Effector CD8-positive, alpha-beta T cell (primary cell): ENCODE measurements around the gene CFAP90.

Experiments
- DNase-seq: peaks from one replicate; lab custom pipeline; 2025; lab: John Stamatoyannopoulos, UW

CFAP90 gene

DNA sequence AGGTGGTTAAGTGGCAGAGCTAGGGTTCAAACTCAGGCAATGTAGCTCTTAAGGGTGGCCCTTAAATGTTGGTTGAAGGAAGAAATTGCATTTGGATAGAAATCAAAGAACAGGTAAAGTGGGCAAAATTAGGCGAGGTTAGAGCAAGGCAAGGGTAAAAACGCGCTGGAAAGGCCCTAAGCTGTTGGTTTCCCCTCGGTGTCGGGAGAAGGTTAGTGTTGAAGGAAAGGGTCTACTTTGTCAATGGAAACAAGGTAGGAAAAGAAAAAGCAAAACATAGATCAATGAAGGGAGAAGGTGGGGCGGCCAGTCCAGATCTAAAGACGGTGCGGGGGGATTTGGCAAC, 17.5 kb upstream of the CFAP90 start:
- DNase-seq: no peak

DNA sequence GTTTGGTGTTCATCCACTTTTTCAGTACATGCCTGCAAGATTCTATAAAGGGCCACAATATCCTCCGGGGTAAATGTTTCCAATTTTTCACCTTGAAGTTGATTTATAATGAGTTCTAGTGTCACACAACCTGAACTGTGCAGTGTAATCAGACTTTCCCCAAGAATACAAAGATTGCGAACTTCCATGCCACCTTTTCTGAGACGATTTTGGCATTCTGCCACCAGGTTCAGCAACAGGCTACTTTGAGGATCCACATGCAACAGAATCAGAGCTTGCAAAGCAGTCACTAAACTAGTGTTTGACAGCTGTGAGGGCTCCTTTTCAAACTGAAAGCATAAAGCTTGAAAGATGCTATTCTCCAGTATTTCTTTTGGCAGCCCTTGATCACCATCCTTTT, 16.3 kb upstream of the CFAP90 start:
- no peak for DNase-seq

DNA sequence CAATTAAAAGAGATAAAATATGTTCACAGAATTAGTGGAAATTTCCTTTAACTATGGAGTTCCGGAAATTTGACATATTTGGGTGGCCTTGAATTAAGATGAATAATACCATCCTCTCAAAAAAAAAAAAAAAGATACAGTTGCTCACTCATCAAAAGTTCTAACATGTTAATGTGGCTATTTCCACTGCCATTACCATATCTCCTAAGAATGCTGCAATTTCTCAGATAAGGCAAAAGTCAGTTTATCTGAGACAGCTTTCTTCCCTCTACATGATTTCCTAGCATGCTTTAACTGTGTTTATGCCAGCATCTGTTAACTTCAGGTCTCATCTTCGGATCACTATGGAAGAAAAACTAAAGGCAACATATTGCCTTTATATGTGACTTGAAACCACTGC, 15.3 kb upstream of the CFAP90 start:
- no peak for DNase-seq

DNA sequence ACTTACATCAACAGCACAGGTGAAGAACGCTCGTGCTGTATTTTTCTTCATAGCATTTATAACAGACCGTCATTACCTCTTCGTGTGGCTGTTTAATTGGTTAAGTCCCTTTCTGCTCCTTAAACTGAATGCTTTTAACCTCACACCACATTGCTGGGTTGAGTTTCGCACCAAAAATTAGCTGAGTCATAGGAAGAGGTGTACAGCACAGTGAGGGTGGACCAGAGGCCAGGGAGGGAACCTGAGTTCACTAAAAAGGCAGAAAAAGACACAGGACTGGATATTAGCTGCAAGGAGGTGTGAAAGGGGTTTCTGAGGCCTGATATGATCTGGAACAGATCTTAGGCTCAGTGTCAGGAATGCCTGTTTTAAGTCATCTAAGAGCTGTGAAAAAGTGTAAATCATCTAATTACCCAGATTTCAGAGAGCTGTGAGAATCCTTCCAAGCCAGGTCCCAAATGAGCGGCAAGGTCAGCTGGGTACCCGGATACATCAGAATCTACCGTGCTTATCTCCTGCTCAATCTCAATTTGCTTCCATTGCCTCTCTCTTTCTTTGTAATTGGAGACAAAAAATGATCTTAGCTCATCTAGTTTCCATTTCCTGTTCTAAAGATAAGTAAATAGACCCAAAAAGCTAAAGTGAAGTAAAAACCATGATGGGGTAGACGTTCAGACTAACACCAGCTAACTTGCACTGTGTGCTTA, 7.1 kb upstream of the CFAP90 start:
- DNase-seq: no peak

DNA sequence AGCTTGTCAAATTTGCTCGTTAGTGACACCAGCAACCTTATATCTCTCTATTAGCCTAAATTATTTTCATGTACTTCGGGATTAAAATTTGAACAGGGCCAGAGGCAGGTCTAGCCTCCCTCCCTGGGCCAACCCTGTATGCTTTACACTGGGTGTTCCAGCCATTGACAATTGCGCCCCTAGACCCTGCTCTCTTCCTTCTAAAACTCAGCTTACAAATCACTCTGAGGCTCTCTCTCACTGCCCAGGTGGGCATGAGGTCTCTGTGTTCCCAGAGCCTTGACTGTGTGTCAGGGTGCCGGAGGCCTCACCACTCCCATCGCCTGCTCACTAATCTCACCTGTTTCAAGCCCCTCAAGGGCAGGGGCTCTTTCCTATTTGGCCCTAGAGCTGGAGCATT, 6.4 kb upstream of the CFAP90 start:
- no peak for DNase-seq

DNA sequence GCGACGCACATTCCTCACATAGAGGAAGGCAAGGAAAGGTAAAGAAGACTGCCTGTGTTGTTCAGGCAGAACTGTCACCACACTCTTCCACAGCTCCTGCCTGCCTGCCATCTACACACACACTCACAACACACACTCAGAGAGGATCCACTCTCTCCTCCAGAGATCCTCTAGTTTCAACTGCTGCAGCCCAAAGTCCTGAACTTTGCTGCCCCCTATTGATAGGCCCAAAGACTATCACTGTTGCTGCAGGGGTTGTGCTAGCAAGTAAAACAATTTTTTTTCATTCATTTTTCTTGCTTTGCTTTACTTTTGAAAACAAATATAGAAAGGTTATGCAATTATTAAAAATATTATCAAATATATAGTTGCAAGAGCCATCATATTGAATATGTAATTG, 5.9 kb upstream of the CFAP90 start:
- no peak for DNase-seq

DNA sequence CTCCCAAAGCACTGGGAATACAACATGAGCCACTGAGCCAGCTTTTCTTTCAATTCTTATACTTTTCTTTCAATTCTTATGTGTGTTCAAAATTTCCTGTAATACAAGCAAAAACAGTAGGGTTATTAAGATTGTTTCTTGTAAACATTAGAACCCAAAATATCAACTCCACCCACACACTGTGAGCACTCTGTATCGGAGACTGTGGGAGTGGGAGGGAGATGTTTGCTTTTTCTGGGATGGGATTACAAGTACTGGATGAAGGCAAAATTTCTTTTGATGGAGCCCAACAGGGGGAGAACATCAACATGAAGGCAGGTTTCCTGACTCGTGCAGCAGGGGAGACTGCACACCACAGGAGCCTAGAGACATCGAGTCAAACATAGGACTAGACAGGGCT, 4.7 kb upstream of the CFAP90 start:
- DNase-seq: no peak

DNA sequence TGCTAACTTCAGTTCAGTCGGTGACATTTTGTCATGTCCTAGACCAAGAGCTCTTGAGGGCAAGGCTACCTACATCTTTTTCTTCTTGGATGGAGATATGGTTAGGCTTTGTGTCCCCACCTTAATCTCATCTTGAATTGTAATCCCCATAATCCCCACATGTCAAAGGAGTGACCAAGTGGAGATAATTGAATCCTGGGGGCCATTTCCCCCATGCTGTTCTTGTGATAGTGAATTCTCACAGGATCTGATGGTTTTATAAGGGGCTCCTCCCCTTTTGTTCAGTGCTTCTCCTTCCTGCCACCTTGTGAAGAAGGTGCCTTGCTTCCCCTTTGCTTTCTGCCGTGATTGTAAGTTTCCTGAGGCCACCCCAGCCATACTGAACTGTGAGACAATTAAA, 2.1 kb upstream of the CFAP90 start:
- DNase-seq: no peak

DNA sequence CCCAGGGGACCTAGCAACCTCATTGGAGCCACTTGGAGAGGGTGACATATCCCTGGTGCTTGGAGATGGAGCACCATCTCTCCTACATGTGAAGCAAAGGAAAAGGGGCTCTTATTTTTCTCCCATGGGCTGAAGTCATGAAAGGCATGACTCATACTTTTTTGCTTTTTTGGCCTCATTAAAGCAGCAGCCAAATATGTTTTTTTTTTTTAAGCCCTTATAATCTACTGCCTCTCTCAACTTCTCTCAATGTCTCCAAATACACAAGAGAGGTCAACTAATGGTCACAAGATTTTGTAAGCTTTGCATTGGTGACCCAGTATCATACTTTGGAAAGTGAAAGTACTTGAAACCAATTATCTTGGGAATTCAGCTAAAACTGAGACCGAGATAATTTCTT, 1.6 kb upstream of the CFAP90 start:
- no peak for DNase-seq

DNA sequence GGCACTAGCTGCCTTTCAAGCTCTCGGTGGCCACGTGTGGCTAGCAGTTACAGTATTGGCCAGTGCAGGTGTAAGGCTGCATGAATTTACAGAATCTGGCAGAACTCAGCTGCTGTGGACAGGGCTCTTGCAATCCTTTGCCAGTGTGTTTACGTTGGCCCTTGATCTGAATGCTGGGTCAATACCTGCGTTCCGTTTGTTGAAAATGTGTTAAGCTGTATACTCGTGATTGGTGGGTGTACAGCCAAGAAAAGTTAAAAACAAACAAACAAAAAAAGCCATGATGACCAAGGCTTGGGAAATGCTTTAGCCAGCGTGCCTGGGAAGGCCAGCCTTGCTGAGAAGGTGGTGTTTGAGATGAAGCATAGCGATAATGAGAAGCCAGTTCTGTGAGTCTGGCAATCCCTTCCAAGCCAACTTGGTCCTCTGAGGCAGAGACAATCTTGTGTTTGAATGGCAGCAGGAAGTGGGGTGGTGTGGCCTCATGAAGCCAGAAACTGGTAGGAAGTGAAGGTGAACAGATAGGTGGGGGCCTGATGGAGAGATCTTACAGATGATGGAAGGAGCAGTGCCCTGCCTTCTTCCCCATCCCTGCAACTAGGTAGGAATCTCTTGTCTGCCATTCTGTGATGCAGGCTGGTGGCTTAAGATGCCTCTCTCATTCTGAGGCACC, 820 bp upstream of the CFAP90 start:
- DNase-seq: no peak

DNA sequence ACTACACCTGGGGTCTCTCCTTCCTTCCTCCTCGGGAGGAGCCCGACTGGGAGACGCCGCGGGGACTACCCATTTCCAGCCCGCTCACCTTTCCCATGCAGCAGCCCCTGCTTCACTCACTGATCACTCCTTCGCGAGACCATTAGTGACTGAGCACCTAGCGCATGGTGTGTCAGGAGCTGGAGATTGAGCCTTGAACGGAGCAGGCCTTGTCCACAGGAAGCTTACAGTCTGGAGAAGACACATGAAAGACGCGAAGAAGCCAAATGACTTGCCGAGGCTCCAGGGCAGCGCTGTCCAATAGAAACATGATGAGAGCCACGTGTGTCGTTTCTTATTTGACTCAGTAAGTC, 283 bp upstream of the CFAP90 start:
- no peak for DNase-seq

DNA sequence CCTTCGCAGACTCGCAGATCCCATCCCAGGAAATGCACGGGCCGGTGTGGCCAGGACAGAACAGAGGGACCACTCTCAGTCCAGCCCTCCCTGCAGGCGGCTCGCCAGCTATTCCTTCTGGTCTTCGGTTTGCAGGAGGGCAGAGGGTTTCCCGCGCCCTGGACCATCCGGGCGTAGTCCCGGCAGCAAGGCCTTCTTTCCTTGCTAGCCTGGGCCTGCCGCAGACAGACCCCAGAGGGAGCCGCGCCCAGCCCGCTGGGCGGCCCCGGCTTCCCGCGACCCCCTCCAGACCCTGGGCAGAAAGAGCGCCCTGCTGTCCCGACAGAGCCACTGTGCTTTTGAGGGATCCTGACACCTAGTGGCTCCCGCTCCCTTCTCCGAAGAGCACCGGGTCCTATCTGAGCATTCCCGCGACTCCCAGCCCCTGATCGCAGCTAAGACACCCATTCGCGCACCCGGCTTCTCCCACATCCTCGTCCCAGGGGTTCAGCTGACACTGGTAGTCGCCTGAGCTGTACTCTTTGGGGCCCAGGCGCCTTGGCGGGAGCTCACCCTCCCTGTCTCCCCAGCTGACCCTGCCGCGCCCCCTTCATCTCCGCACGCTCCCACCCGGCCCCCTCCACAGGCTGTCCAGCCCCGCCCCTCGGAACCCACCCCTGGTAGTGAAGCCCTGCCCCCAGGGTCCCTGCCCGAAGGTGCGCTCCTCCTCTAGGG, 1.1 kb downstream of the CFAP90 start:
- DNase-seq: no peak

DNA sequence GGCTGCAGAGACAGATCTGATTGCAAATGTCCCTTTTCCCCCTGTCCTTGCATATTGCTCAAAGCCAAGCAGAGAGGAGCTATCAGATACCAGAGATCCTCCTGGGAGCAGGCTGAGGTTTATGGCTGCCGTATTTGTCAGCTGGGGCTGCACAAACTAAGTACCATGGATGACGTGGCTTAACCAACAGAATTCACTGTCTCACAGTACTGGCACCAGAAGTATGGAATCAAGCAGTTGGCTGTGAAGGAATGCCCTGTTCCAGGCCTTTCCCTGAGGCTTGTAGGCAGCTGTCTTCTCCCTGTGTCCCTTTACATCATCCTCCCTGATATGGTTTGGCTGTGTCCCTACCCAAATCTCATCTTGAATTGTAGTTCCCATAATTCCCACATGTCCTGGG, 2.6 kb downstream of the CFAP90 start:
- DNase-seq: no peak

DNA sequence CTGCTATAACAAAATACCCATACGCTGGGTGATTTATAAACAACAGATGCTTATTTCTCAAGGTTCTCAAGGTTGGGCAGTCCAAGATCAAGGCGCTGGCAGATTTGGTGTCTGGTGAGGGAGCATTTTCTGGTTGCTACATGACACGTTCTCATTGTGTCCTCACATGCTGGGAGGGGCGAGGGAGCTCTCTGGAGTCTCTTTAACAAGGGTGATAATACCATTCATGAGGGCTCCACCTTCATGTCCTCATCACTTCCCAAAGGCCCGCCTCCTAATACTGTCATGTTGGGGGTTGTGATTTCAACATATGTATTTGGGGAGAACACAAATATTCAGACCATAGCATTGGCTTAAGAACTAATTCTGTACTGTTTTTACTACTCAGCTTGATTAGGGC, 4.6 kb downstream of the CFAP90 start:
- DNase-seq: no peak

DNA sequence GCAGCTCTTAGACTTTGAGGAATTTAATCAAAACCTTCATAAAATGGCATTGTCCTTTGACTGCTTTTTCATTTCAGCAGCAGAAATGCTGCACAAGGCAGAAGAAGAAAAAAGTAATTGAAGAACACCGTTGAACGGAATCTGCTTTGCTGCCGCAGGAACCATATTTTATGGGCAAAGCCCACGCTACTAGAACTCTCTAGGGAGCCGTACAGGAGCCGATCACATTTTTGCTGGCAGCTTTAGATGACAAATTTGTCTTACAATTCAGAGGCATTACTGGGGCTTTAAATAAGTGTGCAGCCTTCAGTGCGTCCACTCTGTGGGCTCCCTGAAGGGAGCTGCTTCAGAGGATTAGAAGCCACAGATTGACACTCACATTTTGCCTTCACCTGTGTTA, 5.4 kb downstream of the CFAP90 start:
- no peak for DNase-seq

DNA sequence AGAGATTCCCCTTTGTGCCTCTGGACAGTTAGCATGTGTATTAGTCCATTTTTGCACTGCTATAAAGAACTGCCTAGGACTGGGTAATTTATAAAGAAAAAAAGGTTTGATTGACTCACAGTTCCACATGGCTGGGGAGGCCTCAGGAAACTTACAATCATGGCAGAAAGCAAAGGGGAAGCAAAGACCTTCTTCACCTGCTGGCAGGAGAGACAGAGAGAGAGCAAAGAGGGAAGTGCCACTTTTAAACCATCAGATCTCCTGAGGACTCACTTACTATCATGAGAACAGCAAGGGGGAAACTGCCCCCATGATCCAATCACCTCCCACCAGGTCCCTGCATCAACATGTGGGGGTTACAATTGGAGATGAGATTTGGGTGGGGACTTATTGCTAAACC, 6.0 kb downstream of the CFAP90 start:
- no peak for DNase-seq

DNA sequence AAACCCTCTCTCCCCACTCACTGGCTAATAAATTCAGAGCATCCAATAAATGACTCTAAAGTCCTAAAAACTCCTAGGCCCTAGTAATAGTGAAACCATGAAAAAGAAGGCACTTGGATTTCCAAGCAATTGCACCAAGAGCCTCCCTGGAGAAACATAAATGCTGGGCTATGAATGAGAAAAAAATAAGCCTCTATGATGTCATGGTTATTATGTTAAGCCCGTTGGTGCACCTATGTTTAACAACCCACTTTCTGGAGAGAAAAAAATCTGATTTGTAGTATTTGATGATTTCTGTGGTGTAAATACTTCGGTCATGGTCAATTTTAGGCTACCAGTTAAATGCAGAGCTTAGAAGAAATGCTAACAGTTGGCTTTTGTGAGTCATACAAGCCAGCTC, 8.4 kb downstream of the CFAP90 start:
- DNase-seq: no peak

DNA sequence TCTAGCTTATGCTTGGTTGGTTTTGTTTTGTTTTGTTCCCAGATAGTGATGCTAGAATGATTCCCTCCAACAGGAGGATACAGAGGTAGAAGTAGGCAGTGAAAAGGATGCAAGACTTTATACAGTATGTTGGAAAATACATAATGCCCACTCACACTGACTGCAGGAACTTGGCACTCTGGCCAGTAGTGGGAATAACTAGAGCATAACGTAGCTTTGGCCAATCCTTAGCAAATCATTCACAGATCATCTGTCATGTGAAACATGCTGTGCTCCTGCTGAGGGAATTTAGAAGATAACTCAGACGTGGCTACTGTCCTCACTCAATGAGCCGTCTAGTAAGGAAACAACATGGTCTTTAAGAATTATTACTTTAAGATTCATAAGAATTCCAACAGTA, 13.5 kb downstream of the CFAP90 start:
- DNase-seq: no peak

DNA sequence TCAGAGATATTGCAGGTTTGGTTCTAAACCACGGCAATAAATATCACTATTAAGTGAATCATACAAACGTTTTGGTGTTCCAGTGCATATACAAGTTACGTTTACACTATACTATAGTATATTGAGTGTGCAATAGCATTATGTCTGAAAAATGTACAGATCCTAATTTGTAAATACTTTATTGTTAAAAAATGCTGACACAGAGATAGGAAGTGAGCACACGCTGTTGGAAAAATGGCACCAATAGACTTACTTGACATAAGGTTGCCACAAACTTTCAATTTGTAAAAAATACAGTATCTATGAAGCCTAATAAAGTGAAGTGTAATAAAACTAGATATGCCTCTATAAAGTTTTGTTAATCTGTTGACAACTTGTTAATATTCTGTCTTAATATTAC, 16.0 kb downstream of the CFAP90 start:
- DNase-seq: no peak

DNA sequence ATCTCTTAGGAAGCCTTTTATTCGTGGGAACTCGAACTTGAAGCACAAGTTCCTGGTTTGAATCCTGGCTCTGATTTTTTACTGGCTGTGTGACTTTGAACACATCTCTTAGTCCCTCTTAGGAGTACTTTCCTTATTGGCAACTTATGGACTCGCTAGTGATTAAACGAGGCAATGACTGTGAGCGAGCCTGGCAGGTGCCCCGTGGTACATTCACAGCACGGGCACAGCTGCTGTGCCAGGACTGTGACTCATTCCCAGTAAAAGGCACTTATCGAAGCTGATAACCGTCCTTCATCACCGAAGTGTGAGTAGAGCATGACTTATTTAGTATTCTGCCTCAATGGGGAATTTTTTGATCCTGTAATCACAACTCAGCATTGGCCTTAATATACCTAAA, 22.7 kb downstream of the CFAP90 start:
- DNase-seq: no peak

DNA sequence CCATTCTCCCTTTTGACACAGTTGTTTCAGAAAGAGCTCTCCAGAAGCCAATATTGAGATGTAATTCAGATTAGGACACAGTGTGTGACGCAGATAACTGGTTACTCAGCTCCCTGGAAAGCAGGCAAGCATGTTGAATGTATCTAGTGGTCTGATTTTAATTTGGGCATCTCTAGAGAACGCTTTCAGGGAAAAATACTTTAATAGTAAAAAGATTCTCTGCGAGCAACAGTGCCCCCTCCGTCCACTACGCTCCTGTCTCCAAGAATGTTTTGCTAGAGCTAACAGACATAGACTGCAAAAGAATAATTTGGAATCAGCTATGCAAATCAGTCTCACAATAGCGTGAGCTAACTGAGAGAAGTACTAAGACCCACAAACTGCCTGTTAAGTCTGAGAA, 23.3 kb downstream of the CFAP90 start:
- DNase-seq: no peak

DNA sequence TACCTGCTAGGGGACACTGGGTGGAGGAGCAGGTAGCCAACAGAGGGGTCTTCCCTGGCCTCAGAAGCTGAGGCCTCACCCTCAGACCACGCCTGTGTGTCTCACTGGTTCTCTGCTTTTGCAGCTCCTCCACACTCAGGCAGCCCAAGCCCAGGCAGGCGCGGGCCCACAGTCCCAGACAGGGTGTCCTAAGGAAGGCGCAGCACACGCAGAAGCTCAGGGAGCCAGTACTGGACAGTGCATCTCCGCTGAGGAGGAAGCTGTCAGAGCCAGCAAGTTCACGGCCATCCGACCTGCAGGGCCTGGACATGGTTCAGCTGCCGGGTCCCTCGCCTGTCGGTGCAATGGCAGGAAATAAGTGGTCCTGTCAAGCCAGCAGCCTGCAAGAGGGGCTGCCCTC, 25.3 kb downstream of the CFAP90 start:
- DNase-seq: no peak

DNA sequence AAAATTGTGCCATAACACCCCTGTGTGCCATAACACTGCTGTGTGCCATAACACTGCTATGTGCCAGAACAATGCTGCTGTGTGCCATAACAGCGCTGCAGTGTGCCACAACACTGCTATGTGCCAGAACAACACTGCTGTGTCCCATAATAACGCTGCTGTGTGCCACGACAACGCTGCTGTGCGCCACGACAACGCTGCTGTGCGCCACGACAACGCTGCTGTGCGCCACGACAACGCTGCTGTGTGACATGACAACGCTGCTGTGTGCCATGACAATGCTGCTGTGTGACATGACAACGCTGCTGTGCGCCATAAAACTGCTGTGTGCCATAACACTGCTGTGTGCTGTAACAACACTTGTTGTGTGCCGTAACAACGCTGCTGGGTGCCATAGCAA, 25.9 kb downstream of the CFAP90 start:
- no peak for DNase-seq

DNA sequence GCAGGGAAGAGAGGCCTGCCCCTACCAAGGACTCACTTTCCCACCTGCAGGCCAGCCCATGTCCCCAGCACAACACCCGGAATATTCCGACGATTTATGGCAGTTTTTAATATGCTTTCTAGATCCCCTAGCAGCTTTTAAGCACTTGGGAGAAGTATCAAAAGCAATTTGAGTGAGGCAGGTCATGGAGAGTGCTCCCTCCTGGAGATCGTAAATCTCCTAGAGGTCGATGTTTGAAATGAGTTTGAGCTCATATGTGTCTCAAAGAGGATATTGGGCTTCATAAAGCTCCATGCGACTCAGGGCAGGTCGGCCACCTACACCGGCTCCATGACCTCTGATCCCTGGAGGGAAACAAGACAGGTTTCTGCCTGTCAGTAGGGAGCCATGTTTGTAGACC, 27.3 kb downstream of the CFAP90 start:
- DNase-seq: no peak
